HL-60 (cell line): ENCODE data around the gene TMEM201.

Experiments used
- TF ChIP-seq, protein P1 (sequence below): IDR thresholded peaks from one replicate; pipeline ENCODE4 v1.5.1; 2011; ENCODE audit warnings: low read length, control low read depth, inconsistent platforms; ENCODE audit not compliant: insufficient read depth
- TF ChIP-seq, protein P2 (sequence below): IDR thresholded peaks from 2 replicates; pipeline ENCODE4 v1.6.1; 2012; ENCODE audit warnings: low read depth; ENCODE audit not compliant: insufficient replicate concordance

GRCh38 chr1:9621032-9621431 is 32.3 kb downstream of the TMEM201 start:
- TF ChIP-seq, protein P1, sequence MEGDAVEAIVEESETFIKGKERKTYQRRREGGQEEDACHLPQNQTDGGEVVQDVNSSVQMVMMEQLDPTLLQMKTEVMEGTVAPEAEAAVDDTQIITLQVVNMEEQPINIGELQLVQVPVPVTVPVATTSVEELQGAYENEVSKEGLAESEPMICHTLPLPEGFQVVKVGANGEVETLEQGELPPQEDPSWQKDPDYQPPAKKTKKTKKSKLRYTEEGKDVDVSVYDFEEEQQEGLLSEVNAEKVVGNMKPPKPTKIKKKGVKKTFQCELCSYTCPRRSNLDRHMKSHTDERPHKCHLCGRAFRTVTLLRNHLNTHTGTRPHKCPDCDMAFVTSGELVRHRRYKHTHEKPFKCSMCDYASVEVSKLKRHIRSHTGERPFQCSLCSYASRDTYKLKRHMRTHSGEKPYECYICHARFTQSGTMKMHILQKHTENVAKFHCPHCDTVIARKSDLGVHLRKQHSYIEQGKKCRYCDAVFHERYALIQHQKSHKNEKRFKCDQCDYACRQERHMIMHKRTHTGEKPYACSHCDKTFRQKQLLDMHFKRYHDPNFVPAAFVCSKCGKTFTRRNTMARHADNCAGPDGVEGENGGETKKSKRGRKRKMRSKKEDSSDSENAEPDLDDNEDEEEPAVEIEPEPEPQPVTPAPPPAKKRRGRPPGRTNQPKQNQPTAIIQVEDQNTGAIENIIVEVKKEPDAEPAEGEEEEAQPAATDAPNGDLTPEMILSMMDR, result no peak
- TF ChIP-seq, protein P2, sequence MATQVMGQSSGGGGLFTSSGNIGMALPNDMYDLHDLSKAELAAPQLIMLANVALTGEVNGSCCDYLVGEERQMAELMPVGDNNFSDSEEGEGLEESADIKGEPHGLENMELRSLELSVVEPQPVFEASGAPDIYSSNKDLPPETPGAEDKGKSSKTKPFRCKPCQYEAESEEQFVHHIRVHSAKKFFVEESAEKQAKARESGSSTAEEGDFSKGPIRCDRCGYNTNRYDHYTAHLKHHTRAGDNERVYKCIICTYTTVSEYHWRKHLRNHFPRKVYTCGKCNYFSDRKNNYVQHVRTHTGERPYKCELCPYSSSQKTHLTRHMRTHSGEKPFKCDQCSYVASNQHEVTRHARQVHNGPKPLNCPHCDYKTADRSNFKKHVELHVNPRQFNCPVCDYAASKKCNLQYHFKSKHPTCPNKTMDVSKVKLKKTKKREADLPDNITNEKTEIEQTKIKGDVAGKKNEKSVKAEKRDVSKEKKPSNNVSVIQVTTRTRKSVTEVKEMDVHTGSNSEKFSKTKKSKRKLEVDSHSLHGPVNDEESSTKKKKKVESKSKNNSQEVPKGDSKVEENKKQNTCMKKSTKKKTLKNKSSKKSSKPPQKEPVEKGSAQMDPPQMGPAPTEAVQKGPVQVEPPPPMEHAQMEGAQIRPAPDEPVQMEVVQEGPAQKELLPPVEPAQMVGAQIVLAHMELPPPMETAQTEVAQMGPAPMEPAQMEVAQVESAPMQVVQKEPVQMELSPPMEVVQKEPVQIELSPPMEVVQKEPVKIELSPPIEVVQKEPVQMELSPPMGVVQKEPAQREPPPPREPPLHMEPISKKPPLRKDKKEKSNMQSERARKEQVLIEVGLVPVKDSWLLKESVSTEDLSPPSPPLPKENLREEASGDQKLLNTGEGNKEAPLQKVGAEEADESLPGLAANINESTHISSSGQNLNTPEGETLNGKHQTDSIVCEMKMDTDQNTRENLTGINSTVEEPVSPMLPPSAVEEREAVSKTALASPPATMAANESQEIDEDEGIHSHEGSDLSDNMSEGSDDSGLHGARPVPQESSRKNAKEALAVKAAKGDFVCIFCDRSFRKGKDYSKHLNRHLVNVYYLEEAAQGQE, result no peak
